Measurements from ENCODE around the gene R3HDML. TPM values are rescaled to one million over a fixed set of nuclear protein-coding genes. Genes with fewer than 3 reads are reported as not detected.

Gene R3HDML
- not detected for total RNA-seq

GRCh38 chr20:44336725-44337380, at the start of gene R3HDML:
Gene R3HDML (plus strand): TSS chr20:44337043. CDS start chr20:44337158, 115 bp downstream.
- intact Hi-C loops (cut with micrococcal nuclease): no loop called here
- H3K4me1 Mint-ChIP-seq (ENCODE audit: low read depth): no peaks in the 10 kb centered on the region
- TF ChIP-seq CTCF (IDR thresholded peaks at IDR 0.05): no peak
- no peak for DNase-seq
- no peaks in the 10 kb centered on the region for H3K9me3 Mint-ChIP-seq
- H3K36me3 Mint-ChIP-seq (ENCODE audit: low read depth): no peaks in the 10 kb centered on the region
- no peak within 1 kb of the TSS for H3K4me3 Mint-ChIP-seq
- POLR2A ChIA-PET: no interaction called here
- CTCF ChIA-PET: no interaction called here
- H3K27me3 Mint-ChIP-seq: peaks cover 4% of the 10 kb centered on the region
- ATAC-seq: no peak
- H3K27ac Mint-ChIP-seq: no peak within 1 kb of the TSS

- H3K27ac Mint-ChIP-seq: no peak overlapping the region
- H3K4me1 Mint-ChIP-seq (ENCODE audit: low read depth): no peaks in the 10 kb centered on the region
- ChIA-PET CTCF (interaction anchor here (1.5 kb wide), 1 partner anchor 72 kb away, joined by 3 read pairs; no protein-coding TSS in a partner anchor), POLR2A (no interaction called here)
- no peaks in the 10 kb centered on the region for H3K27me3 Mint-ChIP-seq
- intact Hi-C loops (cut with micrococcal nuclease): no loop called here
- H3K9me3 Mint-ChIP-seq: no peaks in the 10 kb centered on the region
- ATAC-seq: no peak
- H3K4me3 Mint-ChIP-seq: no peak overlapping the region
- H3K36me3 Mint-ChIP-seq (ENCODE audit: low read depth): peaks cover 3% of the 10 kb centered on the region
- DNase-seq: no peak
- no peak for TF ChIP-seq CTCF (IDR thresholded peaks at IDR 0.05)
Observed at GRCh38 chr20:44287272-44288097, 49.4 kb upstream of the R3HDML start.

GRCh38 chr20:44288252-44288651, 48.6 kb upstream of the R3HDML start:
- no peak for TF ChIP-seq CTCF (IDR thresholded peaks at IDR 0.05)
- Mint-ChIP-seq H3K9me3 (no peaks in the 10 kb centered on the region), H3K4me3 (no peak overlapping the region), H3K4me1 (ENCODE audit: low read depth) (no peaks in the 10 kb centered on the region), H3K27ac (no peak overlapping the region), H3K36me3 (ENCODE audit: low read depth) (peaks cover 3% of the 10 kb centered on the region), H3K27me3 (no peaks in the 10 kb centered on the region)
- intact Hi-C loops (cut with micrococcal nuclease): no loop called here
- no peak for ATAC-seq
- ChIA-PET POLR2A (no interaction called here), CTCF (interaction anchor here (1.5 kb wide), 1 partner anchor 72 kb away, joined by 3 read pairs; no protein-coding TSS in a partner anchor)
- peak; percentile 26 for DNase-seq

- Mint-ChIP-seq H3K27me3 (no peaks in the 10 kb centered on the region), H3K4me1 (ENCODE audit: low read depth) (peaks cover 2% of the 10 kb centered on the region), H3K9me3 (no peaks in the 10 kb centered on the region), H3K36me3 (ENCODE audit: low read depth) (peaks cover 3% of the 10 kb centered on the region), H3K27ac (no peak overlapping the region), H3K4me3 (no peak overlapping the region)
- ATAC-seq (no peak), DNase-seq (no peak)
- intact Hi-C loops (cut with micrococcal nuclease): no loop called here
- POLR2A ChIA-PET: no interaction called here
- TF ChIP-seq CTCF (IDR thresholded peaks at IDR 0.05): no peak
- CTCF ChIA-PET: no interaction called here
Observed at GRCh38 chr20:44291754-44292153, 45.1 kb upstream of the R3HDML start.

- no peaks in the 10 kb centered on the region for H3K36me3 Mint-ChIP-seq (ENCODE audit: low read depth)
Observed at GRCh38 chr20:44296011-44296410, 40.8 kb upstream of the R3HDML start.

More at GRCh38 chr20:44296011-44296410, 40.8 kb upstream of the R3HDML start:
- H3K27me3 Mint-ChIP-seq: no peaks in the 10 kb centered on the region
- ChIA-PET CTCF (no interaction called here), POLR2A (no interaction called here)
- DNase-seq (no peak), ATAC-seq (no peak)
- intact Hi-C loops (cut with micrococcal nuclease): no loop called here
- H3K4me1 Mint-ChIP-seq (ENCODE audit: low read depth): peaks cover 4% of the 10 kb centered on the region
- H3K4me3 Mint-ChIP-seq: no peak overlapping the region
- no peaks in the 10 kb centered on the region for H3K9me3 Mint-ChIP-seq
- H3K27ac Mint-ChIP-seq: no peak overlapping the region
- no peak for TF ChIP-seq CTCF (IDR thresholded peaks at IDR 0.05)
